ENCODE measurements around the gene ARL8B.
"Not testable (repeated sequence)": the region's sequence is repeated elsewhere in the genome, so short reads cannot be mapped to it uniquely, and the experiment has no call there.

Gene ARL8B

DNA sequence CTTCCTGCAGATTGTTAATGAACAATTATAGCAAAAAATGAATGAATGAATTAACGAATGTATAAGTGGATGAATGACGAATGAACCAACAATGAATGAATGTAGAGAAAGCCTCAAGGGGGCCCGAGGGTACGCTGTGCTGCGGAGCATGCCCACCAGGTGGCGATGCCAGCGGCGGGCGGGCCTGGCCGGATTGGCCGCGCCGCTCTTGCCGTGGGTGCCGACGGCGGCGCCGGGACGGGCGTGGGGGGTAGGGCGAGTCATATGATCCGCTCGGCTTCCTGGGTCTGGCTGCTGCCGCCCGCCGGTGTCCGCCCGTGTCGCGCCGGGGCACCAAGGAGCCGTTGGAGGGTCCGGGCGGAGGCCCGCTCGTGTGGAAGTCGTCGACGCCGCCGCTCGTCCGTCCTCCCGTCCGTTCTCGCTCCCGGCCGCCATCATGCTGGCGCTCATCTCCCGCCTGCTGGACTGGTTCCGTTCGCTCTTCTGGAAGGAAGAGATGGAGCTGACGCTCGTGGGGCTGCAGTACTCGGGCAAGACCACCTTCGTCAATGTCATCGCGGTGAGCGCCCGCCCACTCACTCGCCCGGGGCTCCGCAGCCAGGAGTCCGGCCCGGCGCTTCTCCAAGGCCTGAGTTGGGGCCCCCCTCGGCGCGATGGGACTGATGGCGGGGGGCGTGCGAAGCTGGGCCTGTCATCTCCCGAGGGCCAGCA lies at the start of gene ARL8B:
ARL8B (plus strand) TSS at position 263 of the 711 bp plus-strand sequence; CDS start at position 437, 174 bp downstream.
- peak; percentile 95 for DNase-seq (ENCODE audit: low read depth)

- no peak for DNase-seq (ENCODE audit: low read depth)
These were observed 48.6 kb upstream of the ARL8B start for GRCh38 chr3:5073374-5074085.

- no peak for DNase-seq (ENCODE audit: low read depth)
These were observed 43.9 kb upstream of the ARL8B start for GRCh38 chr3:5078151-5078550.

DNA sequence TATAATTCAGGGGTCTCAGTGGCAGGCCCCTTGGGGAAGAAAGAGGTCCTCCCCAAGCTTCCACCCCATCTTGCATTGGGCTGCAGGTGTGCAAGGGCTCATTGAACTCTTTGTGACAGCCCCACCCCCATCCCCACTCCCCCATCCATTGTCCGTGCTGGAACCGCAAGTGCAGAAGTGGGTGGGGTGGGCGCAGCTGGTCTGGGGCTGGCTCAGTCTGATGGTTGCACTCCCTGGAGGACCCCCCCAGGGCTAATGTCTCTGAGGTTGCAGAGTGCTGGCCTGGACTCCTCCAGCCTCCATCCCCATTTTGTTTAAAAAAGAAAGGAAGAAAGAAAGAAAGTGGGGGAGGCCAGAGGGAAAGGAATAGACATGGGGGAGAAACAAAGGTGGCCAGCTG lies 42.3 kb upstream of the ARL8B start:
- DNase-seq (ENCODE audit: low read depth): no peak

GRCh38 chr3:5080779-5081550 lies 41.1 kb upstream of the ARL8B start:
- DNase-seq (ENCODE audit: low read depth): no peak

DNA sequence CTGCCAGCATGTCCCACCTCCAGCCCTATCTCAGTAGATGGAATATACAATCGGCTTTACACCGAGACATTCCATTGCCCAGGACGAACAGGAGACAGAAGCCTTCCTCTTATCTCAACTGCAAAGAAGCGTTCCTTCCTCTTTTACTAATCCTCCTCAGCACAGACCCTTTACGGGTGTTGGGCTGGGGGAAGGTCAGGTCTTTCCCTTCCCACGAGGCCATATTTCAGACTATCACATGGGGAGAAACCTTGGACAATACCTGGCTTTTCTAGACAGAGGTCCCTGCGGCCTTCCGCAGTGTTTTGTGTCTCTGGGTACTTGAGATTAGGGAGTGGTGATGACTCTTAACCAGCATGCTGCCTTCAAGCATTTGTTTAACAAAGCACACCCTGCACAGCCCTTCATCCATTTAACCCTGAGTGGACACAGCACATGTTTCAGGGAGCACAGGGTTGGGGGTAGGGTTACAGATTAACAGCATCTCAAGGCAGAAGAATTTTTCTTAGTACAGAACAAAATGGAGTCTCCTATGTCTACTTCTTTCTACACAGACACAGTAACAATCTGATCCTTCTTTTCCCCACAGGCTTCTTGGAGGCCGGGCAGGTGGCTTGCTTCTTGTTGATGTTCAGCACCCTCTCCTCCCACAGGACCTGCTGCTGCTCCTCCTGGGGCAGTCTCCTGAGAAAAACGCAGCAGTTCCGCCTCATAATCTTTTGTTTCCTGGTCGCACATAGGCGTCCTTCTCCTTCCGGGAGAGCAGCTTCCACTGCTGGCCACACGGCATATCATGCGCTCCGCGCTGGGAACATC lies 39.9 kb upstream of the ARL8B start:
- not testable (repeated sequence) for DNase-seq (ENCODE audit: low read depth)

DNA sequence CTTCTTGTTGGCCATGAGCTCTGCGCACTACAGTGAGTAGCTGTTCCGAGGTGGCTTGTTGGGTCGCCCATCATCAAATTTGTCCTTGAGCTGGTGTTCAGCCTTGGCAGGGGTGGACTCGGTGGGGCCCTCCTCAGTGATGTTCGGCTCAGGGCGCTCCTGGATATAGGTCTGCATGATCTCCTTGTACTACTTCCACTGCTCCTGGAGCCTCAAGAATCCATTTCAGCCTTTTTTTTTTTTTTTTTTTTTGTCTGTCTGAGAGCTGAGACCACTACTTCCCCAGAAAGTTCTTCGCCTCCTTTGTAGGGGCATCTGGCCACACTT lies 39.3 kb upstream of the ARL8B start:
- DNase-seq (ENCODE audit: low read depth): no peak

DNA sequence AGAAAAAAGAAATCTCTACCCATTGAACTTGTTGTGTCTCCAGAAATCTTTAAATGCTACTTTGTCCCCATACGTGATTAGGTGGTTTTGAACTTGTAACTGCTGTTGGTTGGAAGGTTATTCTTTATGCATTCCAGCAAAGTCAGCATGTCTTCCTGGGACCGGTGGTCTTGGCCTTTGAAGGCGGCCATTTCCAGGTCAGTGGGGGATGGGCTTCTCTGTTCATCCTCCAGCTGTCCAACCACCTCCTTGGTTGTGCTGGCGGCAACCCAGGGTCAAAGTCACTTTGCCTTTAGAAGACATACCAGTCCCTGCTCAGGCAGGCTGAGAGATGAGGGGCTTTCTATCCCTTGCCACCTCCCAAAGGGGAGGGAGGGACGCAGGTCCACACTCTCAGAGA lies 37.9 kb upstream of the ARL8B start:
- no peak for DNase-seq (ENCODE audit: low read depth)

- no peak for DNase-seq (ENCODE audit: low read depth)
These were observed 35.4 kb upstream of the ARL8B start for GRCh38 chr3:5086708-5087107.

DNA sequence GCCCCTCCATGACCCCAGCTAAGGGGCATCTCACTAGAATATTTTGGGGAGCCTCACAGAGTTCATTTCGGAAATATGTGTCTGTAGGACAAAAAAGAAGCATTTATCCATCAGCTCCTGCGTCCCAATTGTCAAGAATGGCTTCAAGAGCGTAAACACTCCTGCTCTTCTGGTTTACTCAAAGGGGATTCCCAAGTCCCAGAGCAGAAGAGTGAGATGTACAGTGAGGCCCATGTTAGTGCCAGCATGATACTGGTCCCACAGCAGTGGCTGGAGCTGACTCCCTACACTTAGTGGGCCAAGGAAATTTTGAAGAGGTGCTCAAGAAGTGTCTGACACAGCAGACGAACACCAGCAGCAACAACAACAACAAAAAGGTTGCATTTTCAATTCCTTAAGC lies 34.9 kb upstream of the ARL8B start:
- no peak for DNase-seq (ENCODE audit: low read depth)

DNA sequence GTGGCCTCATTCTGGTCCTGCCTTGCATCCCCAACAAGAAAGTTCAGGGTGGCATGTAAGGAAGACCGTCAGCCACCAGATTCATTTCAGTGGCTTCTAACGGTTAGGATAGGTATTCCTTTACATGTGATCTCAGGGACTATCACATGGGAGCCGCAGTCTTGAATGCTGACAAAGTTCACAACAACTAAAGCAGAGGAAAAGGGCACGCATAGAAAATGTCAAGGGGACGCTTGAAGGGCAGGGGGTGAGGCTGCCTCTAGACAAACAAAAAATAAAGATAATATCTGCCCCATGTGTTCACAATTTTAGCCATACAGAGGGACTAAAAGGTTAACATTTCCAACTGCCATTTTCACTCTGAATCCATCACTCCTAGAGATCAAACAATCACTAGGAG lies 31.9 kb upstream of the ARL8B start:
- DNase-seq (ENCODE audit: low read depth): no peak

DNA sequence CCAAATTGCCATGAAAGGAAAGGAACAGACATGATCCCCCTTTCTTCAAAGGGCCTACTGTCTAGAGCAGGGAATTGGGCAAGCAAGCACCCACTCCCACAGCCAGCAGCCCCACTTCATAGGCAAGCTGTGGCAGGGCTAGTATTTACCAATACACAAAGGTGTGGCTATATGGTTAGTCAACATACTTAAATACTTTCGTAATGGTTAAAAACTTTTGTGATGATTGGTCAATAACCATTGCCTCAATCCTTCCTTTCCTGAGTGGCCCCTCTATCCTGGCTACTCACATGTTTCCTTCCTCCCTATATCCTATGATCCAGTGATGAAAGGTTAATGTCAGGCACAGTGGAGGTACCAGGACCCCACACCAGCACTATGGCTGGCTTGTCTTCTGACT lies 30.1 kb upstream of the ARL8B start:
- DNase-seq (ENCODE audit: low read depth): no peak

GRCh38 chr3:5093731-5094130 lies 28.4 kb upstream of the ARL8B start:
- DNase-seq (ENCODE audit: low read depth): no peak

GRCh38 chr3:5095886-5096285 lies 26.2 kb upstream of the ARL8B start:
- peak; percentile 16 for DNase-seq (ENCODE audit: low read depth)

DNA sequence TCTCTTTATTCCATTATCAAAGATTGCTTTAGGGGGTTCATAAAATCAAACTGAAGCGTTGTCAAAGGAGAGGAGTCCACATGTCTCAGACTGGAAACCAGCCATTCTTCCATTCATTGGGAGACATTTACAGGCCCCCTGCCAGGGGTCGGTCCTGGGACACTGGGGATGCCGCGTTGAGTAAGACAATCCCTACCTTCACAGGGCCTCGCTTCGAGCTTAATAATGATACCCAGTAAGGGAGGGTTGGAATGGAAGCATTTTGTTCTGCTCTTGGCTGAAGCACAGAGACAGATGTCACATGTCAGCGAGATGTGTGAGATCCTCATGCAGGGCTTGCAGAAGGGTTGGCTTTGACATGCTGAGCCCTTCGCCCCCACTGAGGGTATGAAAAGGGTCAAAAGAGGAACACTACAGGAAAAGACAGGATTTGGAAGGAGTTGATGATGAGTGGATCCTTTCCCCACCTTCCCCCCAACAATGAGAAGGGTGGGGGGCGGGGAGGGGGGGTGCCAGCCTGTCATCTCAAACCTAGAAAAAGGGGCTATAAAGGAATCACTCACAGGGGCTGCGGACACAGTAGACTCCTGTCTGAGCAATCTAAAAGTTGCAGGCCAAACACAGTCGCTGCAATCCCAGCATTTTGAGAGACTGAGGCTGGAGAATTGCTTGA lies 25.6 kb upstream of the ARL8B start:
- DNase-seq (ENCODE audit: low read depth): no peak

DNA sequence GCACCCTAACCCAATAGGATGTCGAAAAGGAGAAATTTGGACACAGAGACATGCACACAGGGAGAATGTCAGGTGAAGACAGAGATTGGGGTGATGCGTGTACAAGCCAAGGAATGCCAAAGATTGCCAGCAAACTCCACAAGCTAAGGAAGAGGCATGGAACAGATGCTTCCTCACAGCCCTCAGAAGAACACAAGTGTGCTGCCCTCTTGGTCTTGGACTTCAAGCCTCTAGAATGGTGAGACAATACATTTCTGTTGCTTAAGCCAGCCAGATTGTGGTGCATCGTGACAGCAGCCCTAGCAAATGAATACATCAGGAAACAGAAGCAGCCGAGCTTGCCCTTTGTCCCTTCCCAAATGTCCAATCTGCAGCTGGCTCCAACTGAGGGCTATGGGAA lies 23.7 kb upstream of the ARL8B start:
- DNase-seq (ENCODE audit: low read depth): no peak

DNA sequence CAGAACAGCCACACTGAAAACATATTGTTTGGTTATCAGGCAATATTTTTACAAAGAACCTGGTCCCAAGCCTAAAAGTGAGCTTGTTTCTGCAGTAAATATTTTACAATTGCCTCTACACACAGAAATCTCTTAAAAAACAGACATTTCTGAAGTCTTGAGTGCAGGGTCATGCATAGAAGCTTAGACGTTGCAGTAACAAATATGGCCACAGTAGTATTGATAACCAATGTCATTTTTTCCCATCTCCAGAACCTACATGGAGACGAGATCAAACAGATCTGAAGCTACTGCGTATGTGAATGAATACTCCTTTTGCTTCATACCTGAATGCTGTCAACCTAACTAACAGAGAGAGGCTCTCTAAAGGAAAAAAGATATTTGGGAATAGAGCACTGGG lies 19.6 kb upstream of the ARL8B start:
- DNase-seq (ENCODE audit: low read depth): no peak

GRCh38 chr3:5103743-5104142 lies 18.3 kb upstream of the ARL8B start:
- DNase-seq (ENCODE audit: low read depth): no peak

DNA sequence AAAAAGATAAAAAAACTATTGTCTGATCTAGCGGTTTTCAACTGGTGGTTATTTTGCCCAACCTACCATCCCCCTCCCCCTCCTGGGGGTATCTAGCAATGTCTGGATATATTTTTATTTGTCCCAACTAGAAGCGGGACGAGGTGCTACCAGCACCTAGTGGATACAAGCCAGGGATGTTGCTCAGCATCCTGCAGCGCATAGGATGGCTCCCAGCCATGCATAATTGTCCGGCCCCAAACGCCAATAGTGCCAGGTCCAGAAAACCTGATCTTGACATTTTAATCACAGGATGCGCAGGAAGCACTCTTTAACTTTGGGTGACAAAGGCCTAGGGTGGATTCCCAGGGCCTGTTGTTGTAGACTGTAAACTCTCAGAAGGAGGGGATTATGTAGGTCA lies 17.0 kb upstream of the ARL8B start:
- no peak for DNase-seq (ENCODE audit: low read depth)

- not testable (repeated sequence) for DNase-seq (ENCODE audit: low read depth)
These were observed 15.7 kb upstream of the ARL8B start for GRCh38 chr3:5106371-5106770.

DNA sequence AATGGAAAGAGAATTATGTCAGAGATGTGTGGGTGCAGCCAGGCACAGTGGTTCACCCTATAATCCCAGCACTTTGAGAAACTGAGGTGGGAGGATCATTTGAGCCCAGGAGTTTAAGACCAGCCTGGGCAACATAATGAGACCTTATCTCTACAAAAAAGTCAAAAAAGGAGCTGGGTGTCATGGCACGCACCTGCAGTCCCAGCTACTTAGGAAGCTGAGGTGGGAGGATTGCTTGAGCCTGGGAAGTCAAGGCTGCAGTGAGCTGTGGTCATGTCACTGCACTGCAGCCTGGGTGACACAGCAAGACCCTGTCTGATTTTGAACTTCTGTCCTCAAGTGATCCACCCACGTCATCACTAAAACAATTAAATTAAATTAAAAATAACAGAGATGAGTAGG lies 15.2 kb upstream of the ARL8B start:
- not testable (repeated sequence) for DNase-seq (ENCODE audit: low read depth)

- no peak for DNase-seq (ENCODE audit: low read depth)
These were observed 11.8 kb upstream of the ARL8B start for GRCh38 chr3:5110337-5110736.

All from activated T-cell treated with anti-CD3 and anti-CD28 coated beads for 48 hours (primary cell).